Astrocyte of the cerebellum (primary cell): ENCODE results near the gene MRPS6.

Source experiments
- DNase-seq: peaks from one replicate; pipeline ENCODE4 v3.0.0-alpha.2; 2011; ENCODE audit warnings: low read depth
- H3K4me3 ChIP-seq: 2 replicates; pipeline ENCODE4 v1.5.1; 2011; ENCODE audit warnings: mild to moderate bottlenecking, low read depth, low read length, moderate library complexity
- in situ Hi-C: cut with HindIII; loops from 2 replicates; pipeline ENCODE4 v1.10.0; 2017; ENCODE audit warnings: low sequenced_read_pairs
- TF ChIP-seq, protein P1 (sequence below): IDR thresholded peaks from 2 replicates; pipeline ENCODE4 v1.5.1; 2012; ENCODE audit warnings: low read length, low read depth, moderate library complexity, mild to moderate bottlenecking; ENCODE audit errors: missing control alignments

The MRPS6 gene

DNA sequence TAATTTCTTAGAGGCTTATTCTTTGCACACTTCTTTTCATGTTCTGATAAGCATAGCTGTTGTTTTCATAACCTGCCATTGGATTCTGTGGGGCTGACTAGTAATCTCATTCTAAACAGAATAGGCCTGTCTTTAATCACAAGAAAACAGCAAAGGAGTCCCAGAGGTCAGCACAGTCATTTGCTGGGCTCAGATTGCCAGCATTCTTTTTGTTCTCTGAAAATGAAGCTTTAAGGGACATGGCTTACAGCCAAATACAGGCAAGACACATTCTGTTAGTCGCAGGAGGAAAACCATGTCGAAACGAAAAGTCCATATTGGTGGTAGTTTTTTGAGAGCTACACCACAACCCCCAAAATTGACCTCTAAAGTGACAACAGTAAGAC lies 75.0 kb downstream of the MRPS6 start:
- H3K4me3 ChIP-seq, result no peak overlapping the region
- no peak for DNase-seq
- in situ Hi-C loops, result no loop called here
- TF ChIP-seq, protein P1, sequence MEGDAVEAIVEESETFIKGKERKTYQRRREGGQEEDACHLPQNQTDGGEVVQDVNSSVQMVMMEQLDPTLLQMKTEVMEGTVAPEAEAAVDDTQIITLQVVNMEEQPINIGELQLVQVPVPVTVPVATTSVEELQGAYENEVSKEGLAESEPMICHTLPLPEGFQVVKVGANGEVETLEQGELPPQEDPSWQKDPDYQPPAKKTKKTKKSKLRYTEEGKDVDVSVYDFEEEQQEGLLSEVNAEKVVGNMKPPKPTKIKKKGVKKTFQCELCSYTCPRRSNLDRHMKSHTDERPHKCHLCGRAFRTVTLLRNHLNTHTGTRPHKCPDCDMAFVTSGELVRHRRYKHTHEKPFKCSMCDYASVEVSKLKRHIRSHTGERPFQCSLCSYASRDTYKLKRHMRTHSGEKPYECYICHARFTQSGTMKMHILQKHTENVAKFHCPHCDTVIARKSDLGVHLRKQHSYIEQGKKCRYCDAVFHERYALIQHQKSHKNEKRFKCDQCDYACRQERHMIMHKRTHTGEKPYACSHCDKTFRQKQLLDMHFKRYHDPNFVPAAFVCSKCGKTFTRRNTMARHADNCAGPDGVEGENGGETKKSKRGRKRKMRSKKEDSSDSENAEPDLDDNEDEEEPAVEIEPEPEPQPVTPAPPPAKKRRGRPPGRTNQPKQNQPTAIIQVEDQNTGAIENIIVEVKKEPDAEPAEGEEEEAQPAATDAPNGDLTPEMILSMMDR, result no peak

DNA sequence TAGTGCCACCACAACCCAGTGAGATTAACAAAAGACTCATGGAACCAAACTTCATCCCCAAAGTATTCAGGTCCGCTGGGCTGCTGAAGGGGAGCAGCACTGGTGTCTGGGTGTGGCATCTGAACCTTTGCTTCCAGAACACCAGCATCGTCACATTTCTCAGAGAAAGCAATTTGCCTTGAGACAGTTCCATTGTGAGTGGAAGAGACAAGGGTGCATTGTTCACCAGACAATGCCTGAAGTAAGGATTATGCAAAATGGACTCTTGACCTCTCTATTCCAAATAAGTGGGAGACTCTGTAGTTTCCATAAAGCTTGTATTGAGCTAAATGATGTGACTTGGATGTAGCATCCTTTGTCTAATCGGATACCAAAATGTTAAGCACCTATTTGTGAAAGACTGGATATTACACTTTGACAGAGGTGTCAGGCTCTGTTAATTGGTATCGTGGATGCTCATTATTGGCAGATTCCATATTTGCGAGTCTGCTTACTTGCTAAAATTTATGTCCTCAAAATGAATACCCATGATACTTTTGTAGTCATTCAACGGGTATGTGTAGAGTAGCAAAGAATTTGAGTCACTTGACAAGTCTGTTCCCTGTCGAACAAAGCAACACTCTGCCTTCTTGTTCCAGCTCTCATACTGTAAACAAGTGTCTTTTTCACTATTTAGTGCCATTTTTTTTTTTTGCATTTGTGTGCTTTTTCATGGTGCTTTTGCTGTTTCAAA lies 75.6 kb downstream of the MRPS6 start:
- H3K4me3 ChIP-seq, result no peak overlapping the region
- TF ChIP-seq, protein P1, result no peak
- no peak for DNase-seq
- in situ Hi-C loops, result no loop called here

DNA sequence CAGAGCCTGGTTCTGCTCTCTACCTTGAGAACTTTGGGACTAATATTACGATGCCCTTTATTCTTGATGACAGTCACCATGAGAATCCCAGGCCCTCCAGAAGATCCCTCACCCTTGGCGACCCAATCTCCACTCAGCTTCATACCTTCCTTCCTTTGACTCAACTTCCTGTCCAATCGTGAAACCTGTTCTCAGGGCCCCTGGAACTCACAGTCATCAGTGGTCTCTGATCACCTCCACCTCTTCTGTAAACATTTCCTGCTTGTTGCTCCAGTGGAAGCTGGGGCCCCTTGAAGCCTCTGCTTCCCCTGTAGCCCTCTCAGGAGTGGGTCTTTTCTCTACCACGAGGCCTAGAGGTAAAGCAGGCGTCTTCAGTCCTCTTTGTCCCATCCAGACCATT lies 79.1 kb downstream of the MRPS6 start:
- no peak for DNase-seq
- TF ChIP-seq, protein P1, result no peak
- in situ Hi-C loops, result loop anchor here (5.0 kb wide), 1 partner anchor 65 kb away; no protein-coding TSS in a partner anchor

DNA sequence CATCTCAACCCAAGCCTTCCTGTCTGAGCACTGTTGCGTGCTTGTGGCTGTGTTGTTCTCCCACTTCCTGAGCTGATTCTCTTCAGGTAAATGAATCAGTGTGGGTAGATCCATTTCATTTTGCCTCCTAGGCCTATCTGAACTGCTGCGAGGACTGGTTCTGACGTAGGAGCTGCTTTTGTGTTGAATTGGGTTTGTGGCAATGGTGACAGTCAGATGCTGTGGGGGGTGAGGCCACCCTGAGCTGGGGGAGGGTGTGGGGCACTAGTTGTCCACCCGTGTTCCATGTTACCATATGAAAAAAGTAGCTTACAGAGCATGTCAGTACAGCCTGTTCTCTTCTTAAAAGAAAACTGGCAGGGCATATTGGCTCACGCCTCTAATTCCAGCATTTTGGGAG lies 81.5 kb downstream of the MRPS6 start:
- in situ Hi-C loops, result loop anchor here (5.0 kb wide), 1 partner anchor 62 kb away; no protein-coding TSS in a partner anchor
- no peak overlapping the region for H3K4me3 ChIP-seq
- no peak for DNase-seq
- TF ChIP-seq, protein P1, result no peak

More for the DNA sequence above, 79.1 kb downstream of the MRPS6 start:
- no peak overlapping the region for H3K4me3 ChIP-seq

DNA sequence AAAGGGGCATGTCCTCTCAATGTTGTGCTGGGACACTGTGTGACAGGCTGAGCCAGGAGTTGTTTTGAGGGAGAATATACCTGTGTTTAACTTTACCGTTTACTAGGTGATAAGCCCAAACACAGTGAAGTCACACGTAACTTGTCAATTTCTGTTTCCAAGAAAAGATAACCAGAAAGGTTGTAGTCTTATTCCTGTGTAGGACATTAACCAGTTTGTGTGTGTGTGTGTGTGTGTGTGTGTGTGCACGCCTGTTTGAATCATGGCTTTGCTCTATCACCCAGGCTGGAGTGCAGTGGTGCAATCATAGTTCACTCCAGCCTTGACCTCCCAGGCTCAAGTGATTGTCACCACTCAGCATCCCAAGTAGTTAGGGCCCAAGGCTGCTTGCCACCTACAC lies 83.6 kb downstream of the MRPS6 start:
- no peak overlapping the region for H3K4me3 ChIP-seq
- TF ChIP-seq, protein P1, result no peak
- in situ Hi-C loops, result no loop called here
- DNase-seq, result no peak

DNA sequence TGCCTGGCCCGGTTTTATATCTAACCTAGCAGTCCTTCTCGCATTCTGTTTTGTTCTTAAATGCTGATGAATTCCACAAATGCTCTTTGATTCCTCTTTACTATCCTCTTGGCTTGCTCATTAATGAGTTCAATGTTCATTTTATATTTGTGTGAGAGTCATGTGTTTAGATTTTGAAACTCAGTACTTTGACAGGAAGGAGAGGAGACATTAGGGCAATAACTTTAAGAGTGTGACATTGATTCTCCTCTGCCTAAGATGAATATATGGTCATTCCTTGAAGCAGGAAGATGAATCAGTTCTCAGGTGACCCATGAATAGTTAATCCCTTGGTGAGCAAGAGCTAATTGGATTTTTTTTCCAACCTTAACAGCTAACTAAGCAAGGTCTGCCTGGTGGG lies 84.1 kb downstream of the MRPS6 start:
- TF ChIP-seq, protein P1, result no peak
- DNase-seq, result no peak
- H3K4me3 ChIP-seq, result no peak overlapping the region
- in situ Hi-C loops, result no loop called here
